Measurements from ENCODE around the gene PTTG1IP.

The PTTG1IP gene

GRCh38 chr21:44898851-44899767 is 25.6 kb upstream of the PTTG1IP start:
- TF ChIP-seq, protein P1, sequence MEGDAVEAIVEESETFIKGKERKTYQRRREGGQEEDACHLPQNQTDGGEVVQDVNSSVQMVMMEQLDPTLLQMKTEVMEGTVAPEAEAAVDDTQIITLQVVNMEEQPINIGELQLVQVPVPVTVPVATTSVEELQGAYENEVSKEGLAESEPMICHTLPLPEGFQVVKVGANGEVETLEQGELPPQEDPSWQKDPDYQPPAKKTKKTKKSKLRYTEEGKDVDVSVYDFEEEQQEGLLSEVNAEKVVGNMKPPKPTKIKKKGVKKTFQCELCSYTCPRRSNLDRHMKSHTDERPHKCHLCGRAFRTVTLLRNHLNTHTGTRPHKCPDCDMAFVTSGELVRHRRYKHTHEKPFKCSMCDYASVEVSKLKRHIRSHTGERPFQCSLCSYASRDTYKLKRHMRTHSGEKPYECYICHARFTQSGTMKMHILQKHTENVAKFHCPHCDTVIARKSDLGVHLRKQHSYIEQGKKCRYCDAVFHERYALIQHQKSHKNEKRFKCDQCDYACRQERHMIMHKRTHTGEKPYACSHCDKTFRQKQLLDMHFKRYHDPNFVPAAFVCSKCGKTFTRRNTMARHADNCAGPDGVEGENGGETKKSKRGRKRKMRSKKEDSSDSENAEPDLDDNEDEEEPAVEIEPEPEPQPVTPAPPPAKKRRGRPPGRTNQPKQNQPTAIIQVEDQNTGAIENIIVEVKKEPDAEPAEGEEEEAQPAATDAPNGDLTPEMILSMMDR (IDR thresholded peaks at IDR 0.05; ENCODE audit: borderline replicate concordance, insufficient read depth, low read depth, low read length) = no peak
- no peak overlapping the region for H3K4me3 ChIP-seq (ENCODE audit: low read depth, low read length)

- no peak overlapping the region for H3K4me3 ChIP-seq (ENCODE audit: low read depth, low read length)
- TF ChIP-seq, protein P1 (IDR thresholded peaks at IDR 0.05; ENCODE audit: borderline replicate concordance, insufficient read depth, low read depth, low read length) = no peak
These were observed 24.6 kb upstream of the PTTG1IP start for GRCh38 chr21:44898011-44898488.

- TF ChIP-seq, protein P1 (IDR thresholded peaks at IDR 0.05; ENCODE audit: borderline replicate concordance, insufficient read depth, low read depth, low read length) = no peak
- no peak overlapping the region for H3K4me3 ChIP-seq (ENCODE audit: low read depth, low read length)
These were observed 24.0 kb upstream of the PTTG1IP start for GRCh38 chr21:44897326-44898010.

GRCh38 chr21:44896561-44897286 is 23.2 kb upstream of the PTTG1IP start:
- no peak overlapping the region for H3K4me3 ChIP-seq (ENCODE audit: low read depth, low read length)
- TF ChIP-seq, protein P1 (IDR thresholded peaks at IDR 0.05; ENCODE audit: borderline replicate concordance, insufficient read depth, low read depth, low read length) = no peak

DNA sequence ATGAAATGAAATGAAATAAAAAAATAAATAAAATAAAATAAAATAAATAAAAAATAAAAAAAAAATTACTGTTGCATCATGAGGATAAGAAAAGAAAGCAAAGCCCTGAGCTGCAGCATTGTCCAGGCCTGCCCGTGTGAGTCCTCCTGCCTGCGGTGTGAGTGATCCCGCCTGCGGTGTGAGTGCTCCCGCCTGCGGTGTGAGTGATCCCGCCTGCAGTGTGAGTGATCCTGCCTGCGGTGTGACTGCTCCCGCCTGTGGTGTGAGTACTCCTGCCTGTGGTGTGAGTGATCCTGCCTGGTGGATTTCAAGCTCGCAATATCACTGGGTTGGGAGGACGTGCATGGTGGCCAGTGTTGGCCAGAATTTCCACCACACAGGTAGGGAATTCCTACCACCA is 22.4 kb upstream of the PTTG1IP start:
- TF ChIP-seq, protein P1 (IDR thresholded peaks at IDR 0.05; ENCODE audit: borderline replicate concordance, insufficient read depth, low read depth, low read length) = no peak

GRCh38 chr21:44894687-44895302 is 21.3 kb upstream of the PTTG1IP start:
- no peak overlapping the region for H3K4me3 ChIP-seq (ENCODE audit: low read depth, low read length)
- TF ChIP-seq, protein P1 (IDR thresholded peaks at IDR 0.05; ENCODE audit: borderline replicate concordance, insufficient read depth, low read depth, low read length) = no peak

More for the DNA sequence above, 22.4 kb upstream of the PTTG1IP start:
- H3K4me3 ChIP-seq (ENCODE audit: low read depth, low read length) = no peak overlapping the region
